HS-5 (cell line): ENCODE measurements around the gene HMX1.

ENCODE experiments used
- DNase-seq: peaks from one replicate; pipeline ENCODE4 v3.0.0-alpha.2; 2012; ENCODE audit warnings: low read depth

Gene HMX1

GRCh38 chr4:8840816-8841455 is 30.7 kb downstream of the HMX1 start:
- DNase-seq: no peak

DNA sequence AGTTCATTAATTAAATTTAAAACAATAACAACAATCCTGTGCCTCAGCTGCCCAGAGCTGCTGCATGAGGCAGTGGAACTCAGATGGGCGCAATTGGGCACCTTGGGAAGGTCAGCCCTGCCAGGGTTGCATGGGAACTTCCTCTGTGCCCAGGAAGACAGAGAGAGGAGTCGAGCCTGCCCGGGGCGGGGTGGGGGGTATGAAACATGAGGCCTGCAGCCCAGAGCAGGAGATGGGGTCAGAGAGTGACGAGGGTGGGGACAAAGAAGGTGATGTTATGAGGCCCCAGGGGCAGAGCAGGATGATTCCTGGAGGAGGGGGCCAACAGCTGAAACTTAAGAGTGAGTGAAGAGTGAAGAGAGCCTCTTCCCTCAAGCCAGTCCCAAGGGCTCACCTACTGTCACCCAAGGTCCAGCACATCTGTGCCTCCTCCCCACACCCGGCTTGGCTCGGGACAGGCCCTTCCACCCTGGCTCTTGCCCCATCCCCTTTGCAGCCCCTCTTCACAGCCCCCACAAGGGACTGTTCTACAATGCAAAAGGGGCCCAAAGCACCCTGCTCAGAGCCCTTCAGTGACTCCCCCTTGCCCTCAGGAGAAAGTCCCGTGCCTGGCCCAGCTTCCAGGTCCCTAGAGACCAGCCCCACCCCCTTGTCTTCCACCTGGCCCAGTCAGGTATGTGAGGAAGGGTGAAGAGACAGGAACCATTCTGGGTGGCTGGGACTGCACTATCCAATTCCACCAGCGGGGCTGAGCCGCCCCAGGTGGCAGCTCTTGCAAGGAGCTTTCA is 31.4 kb downstream of the HMX1 start:
- DNase-seq: no peak

- no peak for DNase-seq
Observed at GRCh38 chr4:8838961-8839431, 32.6 kb downstream of the HMX1 start.

- DNase-seq: no peak
Observed at GRCh38 chr4:8838296-8838960, 33.2 kb downstream of the HMX1 start.

- no peak for DNase-seq
Observed at GRCh38 chr4:8837181-8837841, 34.3 kb downstream of the HMX1 start.

- no peak for DNase-seq
Observed at GRCh38 chr4:8836664-8837171, 34.9 kb downstream of the HMX1 start.

DNA sequence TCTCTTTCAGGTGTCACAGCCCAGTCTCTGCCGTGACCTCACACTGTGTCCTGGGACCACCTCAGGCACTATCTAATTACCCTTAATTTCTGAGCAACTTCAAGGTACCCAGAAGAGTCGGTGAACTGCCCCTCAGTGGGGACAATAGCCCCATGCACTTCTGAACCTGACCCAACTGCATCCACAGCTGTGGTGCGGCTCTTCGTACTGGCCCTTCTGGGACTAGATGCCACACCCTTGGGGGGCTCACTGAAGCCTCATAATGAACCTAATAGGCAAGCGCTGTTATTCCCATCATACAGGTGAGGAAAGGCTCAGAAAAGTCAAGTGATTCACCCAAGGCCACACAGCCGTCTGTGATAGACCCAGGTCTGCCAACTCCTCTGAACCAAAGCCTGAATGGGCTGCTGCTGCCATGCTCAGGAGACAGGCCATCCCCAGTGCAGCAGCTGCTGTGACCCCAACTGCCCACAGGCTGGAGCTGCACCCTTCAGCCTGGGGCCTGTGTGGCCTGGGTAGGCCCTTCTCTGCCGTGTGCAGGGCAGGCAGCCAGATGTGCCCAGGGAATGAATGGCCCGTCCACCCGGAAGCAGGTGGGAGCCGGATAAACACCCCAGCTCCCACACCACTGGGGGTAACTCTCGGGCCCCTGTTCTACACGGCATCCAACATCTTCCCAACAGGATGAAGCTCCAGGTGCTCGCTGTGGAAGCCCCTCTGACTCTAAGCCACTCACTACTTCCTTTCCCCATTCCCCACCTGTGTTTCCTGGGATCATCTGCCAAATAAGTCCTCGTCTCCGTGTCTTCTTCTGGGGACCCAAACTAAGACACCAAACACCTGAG is 35.9 kb downstream of the HMX1 start:
- DNase-seq: no peak

GRCh38 chr4:8834681-8835220 is 36.9 kb downstream of the HMX1 start:
- no peak for DNase-seq

DNA sequence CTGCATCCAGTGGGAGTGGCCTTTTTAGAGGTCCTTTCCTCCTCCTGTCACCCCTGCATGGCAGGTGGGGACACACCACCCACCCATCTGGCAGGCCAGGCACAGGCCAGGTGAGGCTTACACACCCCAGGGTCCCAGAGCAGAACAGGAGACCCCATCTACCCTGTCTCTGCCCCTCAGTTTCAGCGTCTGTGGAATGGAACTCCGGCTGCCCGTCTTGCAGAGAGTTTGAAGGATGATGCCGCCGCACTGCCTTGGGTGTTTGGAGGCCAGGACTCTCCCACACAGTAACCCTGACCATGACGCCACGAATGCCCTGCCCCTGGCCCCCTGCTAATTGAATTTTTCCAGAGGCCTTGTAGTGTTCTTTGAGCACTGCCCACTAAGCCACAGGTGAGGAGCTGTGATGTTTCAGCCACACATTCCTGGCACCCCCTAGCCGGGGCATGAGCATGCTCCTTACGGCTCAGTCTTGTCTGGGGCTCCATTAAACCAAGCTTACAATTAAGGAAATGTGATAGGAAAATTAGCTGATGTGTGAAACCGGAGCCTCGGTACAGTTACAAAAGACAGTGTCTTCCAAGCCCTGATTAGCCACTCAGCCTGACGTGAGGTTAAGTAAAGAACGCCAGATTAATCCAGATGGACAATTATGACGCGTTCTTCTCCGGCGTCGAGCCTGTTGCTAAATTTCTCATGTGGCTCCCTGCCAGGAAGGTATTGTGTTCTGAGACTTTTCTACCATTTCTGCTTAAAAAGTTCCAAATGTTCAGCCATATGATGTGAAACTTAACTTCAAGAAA is 39.3 kb downstream of the HMX1 start:
- no peak for DNase-seq

DNA sequence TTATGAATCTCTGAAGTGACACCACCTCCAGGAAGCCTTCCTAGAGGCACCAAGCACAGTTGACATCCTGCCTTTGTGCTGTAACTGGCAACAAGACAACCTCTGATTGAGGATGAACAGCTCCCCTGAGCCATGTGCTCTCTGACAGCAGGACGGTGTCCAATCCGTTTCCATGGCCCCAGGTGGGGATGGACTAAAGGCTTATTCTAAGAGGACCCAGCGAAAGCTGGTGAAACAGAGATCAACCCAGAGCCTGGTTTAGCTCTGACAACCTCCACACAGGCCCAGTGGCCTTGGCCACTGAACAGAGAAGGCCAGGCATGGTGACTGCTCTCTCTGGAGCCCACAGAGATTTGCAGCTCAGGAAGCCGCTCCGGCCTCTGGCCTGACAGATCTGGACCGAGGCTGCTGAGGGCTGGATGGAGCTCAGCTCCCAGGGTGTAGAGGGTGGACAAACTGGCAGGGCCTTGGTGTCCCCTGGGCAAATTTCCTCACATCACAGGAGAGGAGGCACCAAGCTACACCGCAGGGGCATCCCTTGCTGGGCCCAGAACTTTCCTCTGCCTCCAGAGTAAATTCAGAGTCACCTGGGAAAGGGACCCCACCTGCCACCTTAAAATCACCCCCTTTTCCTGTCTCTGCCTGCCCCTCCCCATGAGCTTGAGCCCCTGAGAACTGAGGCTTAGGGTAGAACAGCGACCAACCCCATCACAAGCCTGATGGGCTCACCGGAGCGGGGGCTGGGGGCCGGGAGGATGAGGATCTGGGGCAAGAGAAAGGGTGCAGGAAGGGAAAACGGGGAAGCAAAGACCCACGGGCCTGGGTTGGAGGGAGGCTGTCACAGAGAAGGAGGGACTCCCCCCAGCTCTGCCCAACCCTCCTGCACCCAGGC is 40.2 kb downstream of the HMX1 start:
- DNase-seq: no peak

DNA sequence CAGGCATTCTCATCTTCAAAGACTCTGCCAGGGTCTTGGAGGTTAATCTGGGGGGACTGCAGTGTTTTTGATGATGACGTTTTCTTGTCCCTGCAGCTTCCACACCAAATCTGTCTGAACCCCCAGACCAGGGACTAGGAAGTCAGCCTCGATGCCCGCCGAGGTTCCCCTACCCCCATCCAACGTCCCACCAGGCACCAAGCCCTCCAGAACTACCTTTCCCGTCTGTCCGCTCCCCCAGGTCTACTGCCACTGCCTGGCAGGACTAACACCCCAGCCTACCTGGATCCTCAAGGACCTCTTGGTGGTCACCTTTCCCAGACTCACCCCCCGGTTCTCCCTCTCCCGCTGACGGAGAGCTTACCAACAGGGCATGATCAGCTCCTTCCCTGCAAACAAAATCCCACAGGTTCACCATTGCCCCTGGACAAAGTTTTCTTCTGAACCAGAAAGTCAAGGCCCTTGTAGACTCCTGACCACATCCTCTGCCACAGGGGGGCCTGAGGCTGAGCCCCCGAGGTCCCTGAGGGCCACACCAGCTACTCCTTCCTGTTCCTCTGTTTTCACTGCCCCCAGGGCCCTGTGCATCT is 40.9 kb downstream of the HMX1 start:
- no peak for DNase-seq

DNA sequence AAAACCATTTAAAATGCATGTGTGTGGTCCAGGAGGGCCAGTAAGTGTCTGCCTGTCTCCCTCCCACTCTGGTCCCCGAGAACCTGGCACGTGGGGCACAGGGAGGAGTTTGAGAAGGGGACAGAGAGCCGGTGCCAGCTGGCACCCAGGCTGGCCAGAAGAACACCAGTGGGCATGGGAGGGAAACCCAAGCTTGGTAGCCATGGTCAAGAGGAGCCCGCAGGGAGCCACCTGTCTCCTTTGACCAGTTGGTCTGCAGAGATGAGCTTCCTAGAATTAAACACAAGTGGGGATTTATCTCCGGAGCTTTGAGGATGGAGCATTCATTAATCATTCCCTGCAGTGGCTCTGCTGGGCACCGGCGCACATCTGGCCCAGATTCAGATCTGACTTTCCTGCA is 41.6 kb downstream of the HMX1 start:
- no peak for DNase-seq

DNA sequence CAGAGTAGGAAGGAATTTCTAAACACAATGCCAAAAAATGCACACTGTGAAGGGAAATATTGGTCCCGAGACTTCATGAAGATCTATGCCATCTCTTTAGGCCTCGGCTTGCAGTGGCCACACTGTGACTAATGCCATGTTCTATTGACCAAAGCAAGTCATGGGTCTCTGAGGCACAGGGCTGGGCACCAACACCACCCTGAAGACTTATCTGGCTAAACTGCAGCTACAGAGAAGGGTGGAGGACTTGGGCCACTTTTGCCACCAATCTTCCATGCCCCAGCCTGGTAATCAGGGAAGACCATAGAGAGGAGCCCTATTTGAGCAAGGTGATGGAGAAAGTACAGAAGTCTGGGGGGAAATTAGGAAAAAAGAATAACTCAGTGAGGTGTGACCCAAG is 42.1 kb downstream of the HMX1 start:
- DNase-seq: no peak

DNA sequence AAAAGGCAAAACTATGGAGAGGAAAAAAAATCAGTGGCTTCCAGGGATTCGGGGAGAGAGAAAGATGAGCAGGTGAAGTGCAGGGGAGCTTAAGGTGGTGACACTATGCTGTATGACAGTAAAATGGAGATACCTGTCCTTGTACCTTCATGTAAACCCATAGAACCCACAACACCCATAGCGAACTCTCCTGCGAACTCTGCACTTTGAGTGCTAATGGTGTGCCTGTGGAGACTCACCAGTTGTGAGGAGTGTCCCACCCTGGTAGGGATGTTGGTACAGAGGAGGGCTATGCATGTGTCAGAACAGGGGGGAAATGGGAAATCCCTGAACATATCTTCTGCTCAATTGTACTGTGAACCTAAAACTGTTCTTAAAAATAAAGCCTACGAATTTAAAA is 42.8 kb downstream of the HMX1 start:
- DNase-seq: no peak

- DNase-seq: no peak
Observed at GRCh38 chr4:8821151-8821950, 50.3 kb downstream of the HMX1 start.

- DNase-seq: no peak
Observed at GRCh38 chr4:8820178-8821102, 51.2 kb downstream of the HMX1 start.
